ENCODE data around the gene FCGR3B.
"Not testable (repeated sequence)": the region's sequence is repeated elsewhere in the genome, so short reads cannot be mapped to it uniquely, and the experiment has no call there.

The FCGR3B gene

DNA sequence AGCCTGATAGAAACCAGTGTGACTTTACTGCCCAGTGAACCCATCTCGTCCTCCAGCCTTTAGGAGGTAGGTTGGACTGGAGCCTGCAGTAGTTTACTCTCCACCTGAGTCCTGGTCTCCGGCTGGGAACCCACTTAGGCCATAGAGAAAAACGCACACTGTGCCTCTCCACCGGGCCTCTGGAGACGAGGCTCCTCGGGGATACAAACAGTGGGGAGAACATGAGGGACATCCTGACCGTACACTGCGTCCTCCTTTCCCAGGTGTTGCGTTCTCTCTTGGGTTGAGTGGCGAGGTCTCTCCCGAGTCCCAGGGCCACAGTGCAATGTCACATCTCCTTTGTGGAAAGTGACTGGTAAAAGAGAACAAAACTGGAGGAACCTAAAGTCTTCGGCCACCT is 26.0 kb downstream of the FCGR3B start:
- not testable (repeated sequence) for DNase-seq

DNA sequence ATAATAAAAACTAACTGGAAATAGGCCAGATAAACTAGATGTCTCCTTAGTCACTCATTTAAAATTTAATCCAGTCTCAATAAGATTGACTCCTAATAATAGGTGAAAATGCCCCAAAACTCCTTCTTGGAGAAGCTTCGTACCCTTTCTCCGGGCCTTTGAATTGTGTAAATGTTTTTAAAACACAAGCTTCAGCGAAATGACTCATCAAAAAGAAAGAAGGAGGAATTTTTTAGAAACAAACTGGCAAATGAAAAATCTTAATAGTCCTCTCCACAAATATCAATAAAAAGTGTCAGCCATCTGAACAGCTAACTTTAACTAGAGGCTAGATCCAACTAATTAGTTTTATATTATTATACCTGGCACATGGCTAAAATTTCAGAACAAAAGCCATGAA is 33.9 kb downstream of the FCGR3B start:
- not testable (repeated sequence) for DNase-seq

DNA sequence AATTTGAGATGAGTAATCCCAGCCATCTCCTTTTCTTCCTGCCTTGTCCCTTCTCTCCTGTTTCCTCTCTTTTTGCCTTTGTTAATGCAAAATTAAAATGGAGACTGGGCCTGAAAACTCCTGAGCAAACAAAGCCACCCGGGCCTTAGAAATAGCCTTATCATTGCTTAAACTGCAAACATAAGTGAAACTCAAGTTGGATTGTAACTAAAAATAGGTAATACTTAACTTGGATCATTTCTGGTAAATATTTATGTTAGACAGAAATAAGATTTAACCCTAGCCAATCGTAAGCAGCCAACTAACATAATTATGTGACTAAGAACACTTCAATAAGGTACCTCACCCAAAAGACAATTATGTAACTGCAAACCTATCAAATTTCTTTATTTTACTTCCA is 35.4 kb downstream of the FCGR3B start:
- not testable (repeated sequence) for DNase-seq

DNA sequence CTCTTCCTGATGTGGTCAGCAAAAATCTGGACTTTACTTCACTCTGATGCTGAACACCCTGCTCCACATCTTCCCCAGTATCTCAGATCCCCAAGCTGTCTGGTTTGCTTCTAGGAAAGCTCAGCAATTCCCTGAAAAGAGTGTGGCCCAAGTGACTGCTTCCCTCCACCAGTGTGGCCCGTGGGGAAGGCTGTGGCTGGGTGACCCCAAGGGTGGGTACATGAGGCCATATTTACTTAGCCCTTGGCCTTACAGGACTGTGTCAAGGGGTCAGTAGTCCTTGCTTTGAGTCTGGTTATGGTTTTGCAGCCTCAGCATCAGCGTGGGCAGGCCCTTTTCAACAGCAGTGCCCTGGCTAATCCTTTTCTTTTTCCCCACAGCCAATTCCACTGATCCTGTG is 35.8 kb downstream of the FCGR3B start:
- DNase-seq = not testable (repeated sequence)

DNA sequence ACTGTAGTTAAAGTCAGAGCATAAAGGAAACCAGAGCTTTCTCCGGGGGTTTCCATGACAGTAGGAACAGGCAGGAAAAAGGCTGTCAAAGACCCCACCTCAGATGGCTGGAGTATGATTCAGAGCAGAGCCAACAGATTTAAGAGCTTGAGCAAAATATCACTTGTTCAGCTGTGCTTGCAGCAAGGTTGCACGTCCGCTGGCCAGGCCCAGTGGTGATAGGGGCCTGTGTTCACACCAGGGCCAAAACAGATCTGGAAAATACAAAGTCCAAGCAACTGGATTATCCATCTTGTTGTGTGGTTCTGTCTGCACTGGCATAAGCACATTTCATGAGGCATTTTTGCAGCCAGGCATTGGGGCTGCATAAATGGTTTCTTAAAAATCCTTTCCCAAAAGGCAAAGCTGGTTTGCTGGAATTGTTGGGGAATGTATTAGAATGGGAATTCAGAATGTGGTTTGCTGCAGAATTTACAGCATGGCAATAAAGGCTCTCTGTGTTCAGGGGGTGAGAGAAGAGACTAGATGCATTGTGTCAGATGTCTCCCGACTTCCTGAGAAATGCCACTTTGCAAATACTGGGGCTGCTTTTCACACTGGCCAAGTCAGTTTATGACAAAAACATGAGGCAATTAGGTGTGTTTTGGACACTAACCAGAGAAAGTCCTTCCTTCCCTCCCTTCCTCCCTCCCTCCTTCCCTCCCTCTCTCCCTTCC is 36.5 kb downstream of the FCGR3B start:
- DNase-seq = not testable (repeated sequence)

DNA sequence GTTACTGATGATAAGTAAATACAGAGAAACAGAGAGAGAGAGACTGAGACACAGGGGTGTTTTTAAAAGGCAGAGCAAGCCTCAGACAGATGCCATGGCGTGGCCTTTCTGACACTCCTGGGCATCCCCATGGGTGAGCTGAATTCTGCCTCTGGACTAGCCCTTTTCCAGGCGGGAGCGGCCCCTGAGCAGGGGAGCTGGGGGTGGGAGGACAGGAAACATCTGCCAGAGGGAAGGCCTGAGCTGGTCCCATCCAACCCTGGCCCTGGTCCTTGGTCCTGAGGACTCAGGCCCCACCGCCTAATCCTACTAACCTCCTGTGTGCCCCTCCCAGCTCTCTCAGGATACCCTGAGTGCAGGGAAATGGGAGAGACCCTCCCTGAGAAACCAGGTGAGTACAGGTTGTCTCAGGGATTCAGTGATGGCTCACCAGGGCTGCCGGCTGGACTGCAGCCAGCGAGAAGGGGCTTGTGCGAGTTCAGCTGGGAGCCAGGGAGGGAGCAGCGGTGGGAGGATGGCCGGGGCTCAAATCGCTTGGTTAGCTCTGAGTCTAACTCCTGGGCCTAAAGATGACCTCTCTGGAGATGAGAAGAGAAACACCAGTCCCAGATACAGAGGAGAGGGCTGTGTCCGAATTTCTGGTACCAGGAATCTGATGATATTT is 37.8 kb downstream of the FCGR3B start:
- not testable (repeated sequence) for DNase-seq

DNA sequence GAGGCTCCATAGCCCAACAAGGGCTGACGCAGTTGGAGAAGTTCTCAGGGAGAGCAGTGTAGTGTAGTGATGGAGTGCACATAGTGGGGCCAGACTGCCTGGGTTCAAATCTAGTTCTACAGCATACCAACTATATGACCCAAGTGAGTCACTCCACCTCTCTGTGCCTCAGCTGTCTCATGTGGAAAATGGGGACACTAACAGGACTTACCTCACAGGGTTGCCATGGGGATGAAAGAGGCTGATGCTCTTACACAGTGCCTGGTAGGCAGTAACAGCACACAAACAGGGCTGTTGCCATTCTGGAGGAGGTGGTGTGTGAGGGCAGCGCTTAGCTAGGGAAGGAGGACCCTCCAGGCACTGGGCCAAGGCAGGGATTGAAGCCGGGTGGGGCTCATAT is 38.4 kb downstream of the FCGR3B start:
- DNase-seq = not testable (repeated sequence)

DNA sequence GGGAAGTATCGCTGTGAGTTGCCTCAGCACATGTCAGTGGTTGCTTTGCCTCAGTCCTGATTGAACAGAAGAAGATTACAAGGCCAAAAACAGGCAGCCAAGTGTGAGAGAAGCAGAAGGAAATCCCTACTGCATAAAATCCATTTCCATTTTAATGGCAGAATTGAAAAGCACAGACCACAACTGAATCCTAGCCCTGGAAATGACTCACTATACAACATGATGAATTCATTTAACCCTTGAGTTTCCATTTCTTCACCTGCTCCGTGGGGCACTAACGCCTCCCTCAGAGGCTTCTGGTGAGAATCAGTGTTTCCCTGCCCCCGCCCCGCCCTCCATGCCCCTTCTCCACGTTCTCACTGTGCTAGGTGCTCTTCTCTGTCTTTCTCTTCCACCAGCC is 41.1 kb downstream of the FCGR3B start:
- not testable (repeated sequence) for DNase-seq

DNA sequence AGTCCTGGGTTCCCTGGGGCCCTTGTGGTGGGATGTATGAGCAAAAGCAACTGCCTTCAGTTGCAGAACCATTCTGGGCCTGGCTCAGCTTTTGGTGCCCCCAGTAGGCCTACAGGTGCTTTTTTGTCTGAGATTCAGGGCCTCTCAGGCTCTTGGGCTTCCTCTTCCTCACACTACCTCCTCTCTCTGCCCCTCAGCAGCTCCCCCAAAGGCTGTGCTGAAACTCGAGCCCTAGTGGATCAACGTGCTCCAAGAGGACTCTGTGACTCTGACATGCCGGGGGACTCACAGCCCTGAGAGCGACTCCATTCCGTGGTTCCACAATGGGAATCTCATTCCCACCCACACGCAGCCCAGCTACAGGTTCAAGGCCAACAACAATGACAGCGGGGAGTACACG is 41.6 kb downstream of the FCGR3B start:
- DNase-seq = not testable (repeated sequence)

DNA sequence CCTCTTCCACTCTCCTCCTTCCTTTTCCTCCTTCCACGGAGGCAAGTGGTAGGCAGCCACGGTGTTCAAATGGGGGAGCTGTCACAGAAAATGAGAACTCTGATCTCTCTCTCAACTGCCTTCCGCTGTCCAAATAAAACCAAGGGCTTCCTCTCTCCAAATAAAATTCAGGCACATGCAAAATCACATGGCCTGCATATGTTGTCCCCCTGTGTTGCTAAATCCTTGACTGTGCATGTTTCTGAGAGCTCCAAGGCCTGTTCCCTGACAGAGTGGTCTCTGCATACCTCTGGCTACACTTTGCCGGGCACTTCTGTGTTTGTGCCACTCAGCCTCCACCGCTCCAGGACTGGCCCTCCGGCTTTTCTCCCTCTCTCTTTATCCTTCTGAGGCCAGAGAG is 42.4 kb downstream of the FCGR3B start:
- DNase-seq = not testable (repeated sequence)

DNA sequence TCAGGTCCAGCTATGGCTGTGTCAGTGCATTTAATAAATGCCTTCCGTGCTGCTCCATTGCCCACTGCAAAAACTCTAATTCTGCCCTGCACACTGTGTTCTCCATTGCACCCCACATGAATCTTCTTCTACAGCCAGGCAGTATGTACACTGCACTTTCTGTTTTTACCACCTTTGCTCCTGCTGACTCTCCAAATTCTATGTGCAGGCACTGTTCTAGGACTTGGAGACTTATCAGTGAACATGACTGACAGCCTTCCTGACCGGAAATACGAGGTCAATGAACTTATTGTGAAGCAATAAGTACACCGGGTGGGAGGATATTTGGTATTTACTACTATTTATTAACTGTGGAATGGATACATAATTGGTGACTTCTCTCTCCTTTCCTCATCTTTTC is 48.1 kb downstream of the FCGR3B start:
- not testable (repeated sequence) for DNase-seq

DNA sequence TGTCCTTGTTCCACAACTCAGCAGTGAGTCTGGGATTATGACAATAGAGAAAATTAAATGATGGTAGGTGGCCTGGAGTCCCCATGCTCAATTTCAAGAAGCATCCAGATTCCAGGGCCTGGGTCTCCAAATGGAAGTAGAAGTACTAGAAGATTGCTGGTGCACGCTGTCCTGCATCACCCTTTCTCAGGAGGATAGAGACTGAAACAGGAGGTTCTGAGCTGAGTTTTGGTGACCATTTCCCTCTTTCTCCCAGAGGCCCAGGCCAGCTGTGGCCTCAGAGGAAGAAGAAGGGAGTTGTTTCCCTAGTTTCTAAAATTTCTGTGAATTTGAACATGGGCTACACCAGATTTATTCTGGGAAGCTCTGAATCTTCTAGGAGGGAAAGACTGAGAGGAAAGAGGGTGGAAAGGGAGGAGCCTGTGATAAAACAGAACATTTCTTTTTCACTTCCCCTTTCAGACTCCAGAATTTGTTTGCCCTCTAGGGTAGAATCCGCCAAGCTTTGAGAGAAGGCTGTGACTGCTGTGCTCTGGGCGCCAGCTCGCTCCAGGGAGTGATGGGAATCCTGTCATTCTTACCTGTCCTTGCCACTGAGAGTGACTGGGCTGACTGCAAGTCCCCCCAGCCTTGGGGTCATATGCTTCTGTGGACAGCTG is 50.0 kb downstream of the FCGR3B start:
- DNase-seq = not testable (repeated sequence)

DNA sequence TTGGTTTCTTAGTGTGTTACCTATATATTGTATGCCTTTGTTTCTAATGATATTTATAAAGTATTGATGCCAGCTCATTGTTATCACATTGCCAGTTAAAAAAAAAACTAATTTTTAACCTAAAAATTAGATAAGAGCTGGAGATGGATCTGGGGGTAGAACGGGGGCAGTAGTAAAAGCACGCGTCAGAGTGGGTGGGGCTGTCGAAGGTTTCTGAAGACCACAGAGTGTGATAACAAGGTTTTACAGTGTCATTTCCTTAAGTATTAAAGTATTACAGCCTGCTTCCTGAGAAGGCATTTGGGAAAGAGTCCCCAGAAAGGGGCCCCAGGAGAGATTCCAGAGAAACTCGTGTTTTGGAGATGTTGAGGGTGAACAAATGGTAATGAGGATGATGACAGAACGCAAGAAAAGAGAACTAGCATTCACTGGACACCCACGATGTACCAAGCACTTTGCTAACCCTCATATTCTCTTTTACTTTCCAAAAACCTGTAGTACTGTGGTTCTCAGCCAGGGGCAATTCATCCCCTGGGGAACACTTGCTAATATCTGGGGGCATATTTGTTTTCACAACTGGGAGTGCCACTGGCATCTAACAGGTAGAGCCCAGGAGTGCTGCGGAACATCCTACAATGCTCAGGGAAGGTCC is 51.0 kb downstream of the FCGR3B start:
- DNase-seq = not testable (repeated sequence)

DNA sequence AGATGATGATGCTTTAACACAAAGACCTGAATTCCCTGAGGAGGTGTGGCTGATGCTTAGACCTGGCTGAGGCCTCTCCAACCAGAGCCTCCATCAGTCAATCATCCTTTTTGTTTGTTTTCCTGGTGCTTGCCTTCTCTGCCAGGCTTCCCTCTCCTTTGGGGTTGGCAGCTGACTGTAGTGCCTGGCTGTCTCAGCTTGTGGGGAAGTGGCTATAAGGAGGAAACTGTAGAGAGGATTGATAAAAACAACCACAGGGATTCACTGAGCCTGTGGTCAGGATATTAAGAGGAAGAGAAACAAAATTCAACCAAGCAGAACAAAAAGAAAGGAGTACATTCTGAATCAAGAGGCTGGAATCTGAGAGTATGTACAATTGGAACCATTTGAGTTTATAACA is 54.3 kb downstream of the FCGR3B start:
- not testable (repeated sequence) for DNase-seq

Data from suppressor macrophage treated with lipopolysaccharide for 1 hour (primary cell).